ENCODE measurements around the gene RAD51B.
"Not testable (repeated sequence)": the region's sequence is repeated elsewhere in the genome, so short reads cannot be mapped to it uniquely, and the experiment has no call there.

Gene RAD51B

DNA sequence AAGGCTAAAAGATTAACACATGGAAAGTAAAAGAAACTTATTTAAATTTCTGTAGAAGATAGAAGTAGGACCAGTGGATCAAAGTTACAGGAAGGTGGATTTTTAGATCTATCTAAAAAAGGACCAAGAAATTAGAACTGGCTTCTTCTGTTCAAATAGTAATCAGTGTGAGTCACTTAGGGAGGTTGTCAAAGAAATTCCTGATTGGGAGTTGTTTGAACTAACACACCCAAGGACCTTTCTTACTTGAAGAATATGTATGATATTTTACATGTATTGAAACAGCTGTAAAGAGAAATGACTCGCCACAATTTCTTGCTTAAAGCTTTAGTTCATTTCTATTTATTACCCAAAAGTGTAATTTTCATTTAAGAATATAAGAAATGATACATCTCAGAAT lies 256.9 kb downstream of the RAD51B start:
- no peak for DNase-seq (ENCODE audit: low read depth in 3 of 3)

- DNase-seq (ENCODE audit: low read depth in 3 of 3) = no peak
Measured at GRCh38 chr14:68079941-68080697, 260.5 kb downstream of the RAD51B start.

GRCh38 chr14:68081489-68081888 lies 261.9 kb downstream of the RAD51B start:
- DNase-seq (ENCODE audit: low read depth in 3 of 3) = no peak

DNA sequence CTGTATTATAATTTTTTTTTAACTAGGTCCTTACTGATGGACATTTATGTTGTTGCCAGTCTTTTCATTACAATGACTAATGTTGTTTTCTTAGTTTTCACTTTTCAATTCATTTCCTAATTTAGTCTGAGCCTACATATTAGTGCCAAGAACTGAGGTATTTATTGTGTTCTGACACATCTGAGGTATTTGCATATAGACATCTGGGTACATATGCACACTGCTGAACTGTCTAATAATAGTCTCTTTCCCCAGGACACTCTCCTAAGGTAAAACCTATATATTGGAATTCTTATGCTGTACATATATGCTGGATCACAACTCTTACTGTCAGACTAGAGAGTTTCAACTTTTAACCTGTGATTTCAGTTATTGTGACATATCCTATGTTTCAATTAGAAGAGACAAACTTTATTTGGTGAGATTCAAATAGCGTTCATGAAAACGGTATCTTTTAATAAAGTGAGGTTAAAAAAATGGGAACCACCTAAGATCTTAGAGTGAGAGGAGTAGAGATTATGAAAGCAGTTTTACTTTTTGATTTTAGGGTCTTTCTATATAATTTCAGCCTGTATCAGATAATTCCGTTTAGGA lies 263.2 kb downstream of the RAD51B start:
- no peak for DNase-seq (ENCODE audit: low read depth in 3 of 3)

- no peak for DNase-seq (ENCODE audit: low read depth in 3 of 3)
Measured at GRCh38 chr14:68084256-68084655, 264.7 kb downstream of the RAD51B start.

GRCh38 chr14:68085742-68086141 lies 266.2 kb downstream of the RAD51B start:
- no peak for DNase-seq (ENCODE audit: low read depth in 3 of 3)

GRCh38 chr14:68088451-68088854 lies 268.9 kb downstream of the RAD51B start:
- DNase-seq (ENCODE audit: low read depth in 3 of 3) = no peak

DNA sequence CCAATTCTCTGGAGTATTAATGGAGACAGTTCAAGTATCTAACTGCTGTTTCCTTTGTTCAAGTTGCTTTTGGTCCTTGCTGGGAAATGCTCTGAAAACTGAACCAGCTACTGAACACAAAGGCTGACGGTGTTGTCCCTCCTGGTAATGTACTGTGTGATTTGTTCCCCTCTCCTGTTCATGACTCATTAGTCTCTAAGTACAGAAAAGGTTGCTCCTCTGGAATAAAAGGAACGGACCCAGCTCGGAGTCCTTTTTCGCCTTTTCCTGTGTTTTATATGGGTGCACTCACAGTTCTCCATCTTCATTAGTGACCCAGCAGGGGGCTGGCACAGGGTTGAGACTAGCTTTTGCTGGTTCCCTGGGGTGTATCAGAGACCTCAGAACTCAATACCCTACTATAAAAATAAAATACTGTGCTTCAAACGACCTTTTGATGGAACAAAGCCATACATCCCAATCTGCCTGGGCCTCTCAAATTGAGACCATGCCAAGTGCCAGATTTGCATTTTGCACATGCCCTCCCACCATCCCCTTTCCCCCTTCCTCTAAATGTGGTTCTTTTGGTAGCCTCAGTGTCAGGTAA lies 269.7 kb downstream of the RAD51B start:
- no peak for DNase-seq (ENCODE audit: low read depth in 3 of 3)

GRCh38 chr14:68094158-68094557 lies 274.6 kb downstream of the RAD51B start:
- no peak for DNase-seq (ENCODE audit: low read depth in 3 of 3)

GRCh38 chr14:68094752-68095151 lies 275.2 kb downstream of the RAD51B start:
- no peak for DNase-seq (ENCODE audit: low read depth in 3 of 3)

DNA sequence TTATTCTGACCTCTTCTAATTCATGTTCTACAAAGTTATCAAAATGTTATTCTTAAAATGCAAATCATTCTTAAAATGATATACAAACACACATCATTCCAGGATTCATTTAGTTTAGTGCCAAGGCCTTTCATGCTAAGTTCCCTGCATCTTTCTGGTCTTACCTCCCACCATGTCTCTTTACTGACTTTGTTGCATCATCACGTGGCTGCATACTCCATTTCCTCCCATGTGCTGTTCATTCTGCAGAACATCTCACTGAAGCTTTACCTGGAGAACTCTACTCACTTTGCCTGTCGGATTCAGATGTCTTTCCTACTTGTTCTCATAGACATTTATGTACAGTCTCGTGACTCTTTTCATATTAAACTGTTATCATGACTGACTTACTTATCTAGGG lies 278.1 kb downstream of the RAD51B start:
- DNase-seq (ENCODE audit: low read depth in 3 of 3) = no peak

DNA sequence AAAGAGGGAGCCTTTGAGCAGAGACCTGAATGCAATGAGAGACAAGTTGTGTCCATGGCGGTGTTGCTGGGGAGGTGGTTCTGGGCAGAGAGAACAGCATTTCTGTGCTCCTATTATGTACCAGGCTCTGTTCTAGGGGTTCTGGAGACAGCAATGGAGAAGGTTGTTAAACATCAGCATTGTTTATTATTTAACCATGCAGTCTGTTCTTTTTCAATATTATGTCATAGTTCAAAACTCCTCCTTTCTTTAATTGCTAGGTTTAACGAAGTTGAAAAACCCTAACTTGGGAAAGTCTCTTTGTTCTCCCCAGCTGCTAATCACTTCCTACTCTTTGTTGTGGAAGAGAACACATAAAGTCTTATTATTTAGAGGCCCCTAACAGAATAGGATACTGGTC lies 279.3 kb downstream of the RAD51B start:
- DNase-seq (ENCODE audit: low read depth in 3 of 3) = no peak

DNA sequence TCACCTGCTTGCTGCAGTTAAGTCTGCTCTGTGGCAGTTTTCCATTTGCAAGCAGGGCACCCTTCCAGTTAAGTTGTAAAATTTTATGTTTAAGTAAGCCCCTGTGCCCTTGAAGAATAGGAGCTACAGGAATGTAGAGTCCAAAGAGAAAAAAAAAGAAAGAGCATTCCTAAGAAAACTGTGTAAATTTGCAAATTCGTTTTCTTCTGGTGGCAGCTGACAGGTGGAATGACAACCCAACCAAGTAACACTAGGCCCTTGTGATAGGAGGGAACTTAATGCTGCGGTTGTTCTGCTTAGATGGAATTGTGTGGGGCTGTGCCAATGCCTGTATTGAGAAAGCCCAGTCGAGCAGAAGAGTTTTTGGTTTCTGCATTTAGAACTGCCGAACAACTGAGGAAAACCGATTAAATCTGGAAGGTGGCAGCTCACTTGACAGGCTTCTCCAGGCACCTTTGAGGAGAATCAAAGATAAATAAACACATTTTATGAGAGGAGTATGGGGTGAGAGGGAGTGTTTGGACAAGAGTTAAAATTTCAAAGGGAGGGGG lies 280.0 kb downstream of the RAD51B start:
- no peak for DNase-seq (ENCODE audit: low read depth in 3 of 3)

GRCh38 chr14:68101715-68102301 lies 282.2 kb downstream of the RAD51B start:
- DNase-seq (ENCODE audit: low read depth in 3 of 3) = not testable (repeated sequence)

DNA sequence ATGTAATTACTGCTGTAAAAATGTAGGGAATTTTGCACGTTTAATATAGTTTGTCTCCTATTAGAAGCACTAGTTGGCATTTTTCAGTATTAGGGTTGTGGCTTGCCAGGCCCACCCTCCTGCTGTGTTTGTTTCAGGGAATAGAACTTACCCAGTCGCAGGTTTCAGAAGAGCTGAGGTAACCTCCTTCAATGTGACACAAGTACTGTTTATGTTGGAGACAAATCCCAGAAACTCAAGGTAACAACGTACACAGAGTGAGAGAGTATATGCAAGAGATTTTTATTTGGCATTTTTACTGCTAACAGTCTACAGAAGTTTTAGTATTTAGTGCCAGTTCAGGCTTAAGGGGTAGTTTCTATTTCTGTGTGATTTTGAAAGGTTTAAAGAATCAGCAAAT lies 284.3 kb downstream of the RAD51B start:
- DNase-seq (ENCODE audit: low read depth in 3 of 3) = no peak

DNA sequence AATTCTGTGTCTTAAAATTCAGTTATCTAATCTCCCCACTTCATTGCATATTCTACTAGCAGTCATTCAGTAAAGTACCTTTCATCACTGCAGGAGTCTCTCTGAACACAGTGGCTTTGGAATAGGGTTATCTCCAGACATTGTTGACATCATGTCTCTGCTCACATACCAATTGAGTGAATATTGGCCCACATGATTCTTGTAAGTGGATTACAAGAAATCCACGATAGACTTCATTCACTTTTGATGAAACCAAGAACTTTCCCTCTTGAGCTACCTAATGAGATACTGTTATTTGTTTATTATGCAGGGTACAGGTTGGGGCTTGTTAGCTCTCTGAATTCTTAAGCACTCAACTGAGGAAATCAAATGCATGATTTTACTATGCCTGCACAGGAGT lies 284.9 kb downstream of the RAD51B start:
- no peak for DNase-seq (ENCODE audit: low read depth in 3 of 3)

- DNase-seq (ENCODE audit: low read depth in 3 of 3) = no peak
Measured at GRCh38 chr14:68105816-68106215, 286.2 kb downstream of the RAD51B start.

GRCh38 chr14:68106456-68106855 lies 286.9 kb downstream of the RAD51B start:
- no peak for DNase-seq (ENCODE audit: low read depth in 3 of 3)

GRCh38 chr14:68106905-68107304 lies 287.3 kb downstream of the RAD51B start:
- no peak for DNase-seq (ENCODE audit: low read depth in 3 of 3)

DNA sequence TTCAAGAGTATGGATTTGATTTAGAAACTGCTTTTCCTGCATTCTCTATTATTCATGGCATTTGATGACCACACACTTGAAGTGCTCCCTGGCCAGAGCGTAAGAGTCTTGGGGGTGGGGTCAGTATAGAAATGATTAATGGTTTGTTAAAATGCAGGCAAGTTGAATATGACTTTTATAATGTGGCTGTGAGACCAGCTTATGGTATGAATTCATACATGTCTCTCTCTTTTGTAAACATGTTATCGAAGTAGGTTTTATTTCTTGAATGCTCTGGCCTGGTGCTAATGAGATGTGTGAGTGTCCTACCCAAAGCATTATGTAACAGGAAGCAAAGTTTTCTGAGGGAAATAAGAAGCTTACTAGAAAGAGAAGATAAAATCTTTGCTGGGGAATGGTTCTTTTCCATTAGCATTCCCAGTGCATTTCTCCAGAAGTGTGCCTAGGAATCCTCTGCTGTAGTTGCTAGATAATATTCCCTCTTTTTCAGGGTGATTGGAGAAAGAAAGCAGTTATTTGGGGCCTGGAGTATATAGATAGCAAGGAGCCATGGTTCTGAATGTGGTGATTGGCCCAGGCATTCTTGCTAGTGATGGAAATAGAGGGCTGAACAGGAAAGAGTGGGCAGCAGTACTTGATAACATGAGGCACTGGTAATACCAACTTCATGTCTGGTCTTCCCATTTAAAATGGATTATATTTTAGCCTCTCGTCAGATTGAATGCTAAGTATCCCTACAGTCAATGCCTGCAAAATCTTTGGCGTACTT lies 289.7 kb downstream of the RAD51B start:
- no peak for DNase-seq (ENCODE audit: low read depth in 3 of 3)

DNA sequence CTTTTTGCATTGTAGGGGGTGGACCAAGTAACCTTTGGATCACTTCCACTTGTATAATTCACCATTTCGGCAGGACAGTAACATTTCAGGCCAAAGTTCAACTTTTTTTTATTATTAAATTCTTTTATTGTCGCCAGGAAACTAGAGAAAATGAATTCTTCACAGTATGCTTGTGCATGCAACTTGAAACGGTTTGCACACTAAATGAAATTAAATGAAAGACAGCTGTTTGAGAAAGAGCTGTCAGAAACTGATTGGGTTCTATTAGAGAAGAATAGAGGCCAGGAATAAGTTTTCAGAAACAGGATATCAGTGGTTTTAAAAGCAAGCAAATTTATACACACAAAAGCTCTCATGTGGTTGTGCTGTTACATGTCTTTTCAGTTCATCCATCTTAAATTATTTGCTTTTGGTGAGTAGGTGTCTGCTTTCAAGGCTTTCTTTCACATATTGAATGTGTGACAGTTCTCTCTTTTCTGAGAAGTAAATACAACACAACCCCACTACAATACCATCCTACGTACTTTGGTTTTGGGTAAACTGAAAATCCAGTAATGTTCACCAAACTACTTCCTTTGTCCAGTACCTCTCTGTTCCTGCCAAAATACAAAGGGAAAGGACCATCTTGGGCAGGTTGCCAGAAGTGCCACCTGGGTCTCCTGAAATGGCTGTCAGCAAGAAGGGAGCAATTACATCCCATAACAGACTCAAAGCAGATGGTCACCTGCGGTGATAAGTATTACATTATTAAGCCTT lies 291.7 kb downstream of the RAD51B start:
- no peak for DNase-seq (ENCODE audit: low read depth in 3 of 3)
